DOHH2 (cell line): Measurements from ENCODE around the gene OSTN.

Source experiments
- H3F3A ChIP-seq: fragments of 200-600 bp; sonication (generic), shearing (Covaris generic); 2 replicates; pipeline ENCODE4 v1.6.0; 2016; ENCODE audit warnings: antibody characterized with exemption, mild to moderate bottlenecking; ENCODE audit not compliant: control insufficient read depth, insufficient read depth
- H3K27ac ChIP-seq: fragments of 200-600 bp; sonication (generic); 2 replicates; pipeline ENCODE4 v1.5.1; 2014; ENCODE audit warnings: low read depth, mild to moderate bottlenecking, low read length, moderate library complexity
- H3K27me3 ChIP-seq: fragments of 200-600 bp; sonication (generic); 2 replicates; pipeline ENCODE4 v1.6.1; 2014; ENCODE audit warnings: mild to moderate bottlenecking, low read length, mixed read lengths; ENCODE audit not compliant: control insufficient read depth
- H3K36me3 ChIP-seq: fragments of 200-600 bp; sonication (generic); 2 replicates; pipeline ENCODE4 v1.6.1; 2014; ENCODE audit warnings: mild to moderate bottlenecking, low read length, moderate library complexity, mixed read lengths; ENCODE audit not compliant: control insufficient read depth
- H3K4me1 ChIP-seq: fragments of 200-600 bp; sonication (generic); 2 replicates; pipeline ENCODE4 v1.6.1; 2014; ENCODE audit warnings: mild to moderate bottlenecking, low read length, mixed read lengths; ENCODE audit not compliant: control insufficient read depth
- H3K4me2 ChIP-seq: fragments of 200-600 bp; sonication (generic); 2 replicates; pipeline ENCODE4 v1.6.0; 2014; ENCODE audit warnings: mild to moderate bottlenecking, low read length, moderate library complexity
- H3K4me3 ChIP-seq: fragments of 200-600 bp; sonication (generic); 2 replicates; pipeline ENCODE4 v1.5.1; 2014; ENCODE audit warnings: mild to moderate bottlenecking, low read length, mixed read lengths
- H3K79me2 ChIP-seq: fragments of 200-600 bp; sonication (generic); 2 replicates; pipeline ENCODE4 v1.6.1; 2014; ENCODE audit warnings: mild to moderate bottlenecking, low read length, mixed read lengths; ENCODE audit not compliant: control insufficient read depth
- H3K9me2 ChIP-seq: fragments of 200-600 bp; sonication (generic); replicated peaks from 2 replicates; pipeline ENCODE4 v1.6.1; 2014; ENCODE audit warnings: mild to moderate bottlenecking, low read length, mixed read lengths; ENCODE audit not compliant: control insufficient read depth
- H3K9me3 ChIP-seq: fragments of 200-600 bp; sonication (generic); 2 replicates; pipeline ENCODE4 v1.6.1; 2014; ENCODE audit warnings: antibody characterized with exemption, low read length, mixed read lengths; ENCODE audit not compliant: control insufficient read depth, insufficient read depth
- H4K20me1 ChIP-seq: fragments of 200-600 bp; sonication (generic); 2 replicates; pipeline ENCODE4 v1.6.0; 2014; ENCODE audit warnings: low read depth, mild to moderate bottlenecking, antibody characterized with exemption, low read length, moderate library complexity; ENCODE audit not compliant: control insufficient read depth, insufficient read depth
- CTCF ChIP-seq: fragments of 200-600 bp; sonication (generic); IDR thresholded peaks from one replicate; pipeline ENCODE4 v1.5.1; 2014; ENCODE audit warnings: antibody characterized with exemption, mild to moderate bottlenecking, low read depth, low read length; ENCODE audit not compliant: poor library complexity, severe bottlenecking
- EZH2phosphoT487 ChIP-seq: fragments of 200-600 bp; sonication (generic); IDR thresholded peaks from 2 replicates; pipeline ENCODE4 v1.6.1; 2017; ENCODE audit warnings: borderline replicate concordance, mild to moderate bottlenecking, antibody characterized with exemption, low read length, moderate library complexity, mixed read lengths

Gene OSTN

GRCh38 chr3:191158247-191158646 lies 40.8 kb upstream of the OSTN start:
- Histone ChIP-seq H3K36me3 (no peaks in the 10 kb centered on the region), H3K79me2 (no peaks in the 10 kb centered on the region), H4K20me1 (no peaks in the 10 kb centered on the region), H3K4me1 (no peaks in the 10 kb centered on the region), H3K9me2 (no peaks in the 10 kb centered on the region), H3K9me3 (peaks cover 5% of the 10 kb centered on the region; the same call in 1 of the 2 replicates), H3K27me3 (no peaks in the 10 kb centered on the region), H3K4me3 (no peak overlapping the region), H3F3A (no peaks in the 10 kb centered on the region), H3K4me2 (no peak overlapping the region), H3K27ac (no peak overlapping the region)
- TF ChIP-seq EZH2phosphoT487 (no peak), CTCF (no peak)

DNA sequence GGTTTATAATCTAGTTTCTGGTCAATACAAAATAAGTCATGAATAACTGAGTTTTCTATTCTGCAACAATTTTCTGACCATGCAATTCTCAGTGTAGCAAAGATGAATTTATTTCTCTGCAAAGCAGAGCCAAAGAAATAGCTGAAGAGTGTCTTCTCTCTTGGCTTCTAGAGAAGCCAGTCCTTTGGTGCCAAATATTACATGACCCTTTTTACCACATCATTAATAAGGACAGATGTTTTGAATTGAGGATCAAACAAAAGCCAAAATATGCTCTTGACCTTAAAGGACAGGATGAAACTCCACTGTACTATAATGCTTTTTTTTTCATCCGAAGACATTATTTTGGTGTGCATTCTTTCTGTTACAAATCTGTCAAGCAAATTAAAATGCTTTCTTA lies 40.2 kb upstream of the OSTN start:
- Histone ChIP-seq H3F3A (no peaks in the 10 kb centered on the region), H3K4me2 (no peak overlapping the region), H3K27ac (no peak overlapping the region), H3K27me3 (no peaks in the 10 kb centered on the region), H3K9me3 (peaks cover 5% of the 10 kb centered on the region; the same call in 1 of the 2 replicates), H4K20me1 (no peaks in the 10 kb centered on the region), H3K9me2 (no peaks in the 10 kb centered on the region), H3K36me3 (no peaks in the 10 kb centered on the region), H3K79me2 (no peaks in the 10 kb centered on the region), H3K4me1 (no peaks in the 10 kb centered on the region), H3K4me3 (no peak overlapping the region)
- TF ChIP-seq CTCF (no peak), EZH2phosphoT487 (no peak)

- Histone ChIP-seq H3K36me3 (no peaks in the 10 kb centered on the region), H4K20me1 (no peaks in the 10 kb centered on the region), H3K4me2 (no peak overlapping the region), H3K79me2 (no peaks in the 10 kb centered on the region), H3K4me3 (no peak overlapping the region), H3F3A (no peaks in the 10 kb centered on the region), H3K27ac (no peak overlapping the region), H3K9me2 (no peaks in the 10 kb centered on the region), H3K27me3 (no peaks in the 10 kb centered on the region), H3K9me3 (no peaks in the 10 kb centered on the region), H3K4me1 (peaks cover 18% of the 10 kb centered on the region)
- TF ChIP-seq CTCF (no peak), EZH2phosphoT487 (no peak)
Observed at GRCh38 chr3:191165802-191166201, 33.2 kb upstream of the OSTN start.

- Histone ChIP-seq H3K36me3 (no peaks in the 10 kb centered on the region), H3K27me3 (no peaks in the 10 kb centered on the region), H3K9me2 (no peaks in the 10 kb centered on the region), H3K4me3 (no peak overlapping the region), H3K9me3 (no peaks in the 10 kb centered on the region), H3K4me1 (peaks cover 20% of the 10 kb centered on the region), H3K4me2 (no peak overlapping the region), H3K27ac (no peak overlapping the region), H3K79me2 (no peaks in the 10 kb centered on the region), H4K20me1 (no peaks in the 10 kb centered on the region), H3F3A (no peaks in the 10 kb centered on the region)
- TF ChIP-seq CTCF, result no peak
- TF ChIP-seq EZH2phosphoT487, result no peak
Observed at GRCh38 chr3:191166368-191166767, 32.7 kb upstream of the OSTN start.
